Epithelial cell of proximal tubule (primary cell): ENCODE data around the gene PRPF18. TPM values are rescaled to one million over a fixed set of nuclear protein-coding genes. Genes with fewer than 3 reads are reported as not detected.

Experiments used
- DNase-seq: peaks from one replicate; pipeline ENCODE4 v3.0.0-alpha.2; 2011; ENCODE audit warnings: low read depth
- H3K4me3 ChIP-seq: 2 replicates; pipeline ENCODE4 v1.5.1; 2011; ENCODE audit warnings: low read depth, mild to moderate bottlenecking, low read length
- CTCF ChIP-seq: conservative IDR thresholded peaks from 2 replicates; pipeline ENCODE4 v1.5.1; 2012; ENCODE audit warnings: low read depth, mild to moderate bottlenecking, low read length
- total RNA-seq: library from RNA; depleted of rRNA; stranded (reverse); fragments of >200 nt; gene quantifications from 2 replicates; pipeline ENCODE4 v1.2.3, GENCODE V29; 2015

PRPF18 gene
- total RNA-seq, 1 donor from 2014 or later: 25.9 TPM

DNA sequence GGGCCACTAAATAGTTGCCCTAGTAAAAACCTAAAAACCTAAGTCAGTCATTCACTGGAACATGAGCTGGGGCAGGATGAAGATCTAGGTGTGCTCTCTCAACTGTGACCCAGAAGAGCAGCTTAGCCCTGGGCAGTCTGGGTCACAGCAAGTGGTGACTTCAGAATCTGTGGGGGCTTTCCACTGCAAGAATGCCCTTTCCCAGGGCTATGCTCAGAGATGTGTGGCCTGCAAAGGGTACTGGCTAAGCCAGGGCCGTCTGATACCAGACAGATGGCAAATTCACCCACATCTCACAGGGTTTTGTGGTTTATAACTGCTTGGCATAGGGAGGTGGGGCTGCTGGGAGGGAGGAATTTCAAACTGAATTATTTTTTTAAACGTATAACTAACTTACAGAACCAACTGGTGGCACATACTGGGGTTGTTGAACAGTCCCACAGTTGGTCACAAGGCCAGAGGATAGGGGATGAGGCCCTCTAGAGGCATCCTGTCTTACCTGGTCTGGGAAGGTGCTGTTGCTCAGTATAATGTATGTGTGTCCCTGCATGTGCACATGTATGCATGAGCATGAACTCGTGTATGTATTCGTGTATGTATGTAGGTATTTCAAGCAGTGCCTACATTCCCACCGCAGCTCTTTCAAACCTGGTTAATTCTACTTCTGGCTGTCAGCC, 63.2 kb downstream of the PRPF18 start:
- TF ChIP-seq CTCF: peak; percentile 16
- H3K4me3 ChIP-seq: no peak overlapping the region
- peak; percentile 3 for DNase-seq

GRCh38 chr10:13650961-13651360, 64.2 kb downstream of the PRPF18 start:
- no peak for DNase-seq
- H3K4me3 ChIP-seq: no peak overlapping the region
- TF ChIP-seq CTCF: no peak

GRCh38 chr10:13651969-13652720, 65.4 kb downstream of the PRPF18 start:
- TF ChIP-seq CTCF: no peak
- DNase-seq: no peak
- H3K4me3 ChIP-seq: no peak overlapping the region

DNA sequence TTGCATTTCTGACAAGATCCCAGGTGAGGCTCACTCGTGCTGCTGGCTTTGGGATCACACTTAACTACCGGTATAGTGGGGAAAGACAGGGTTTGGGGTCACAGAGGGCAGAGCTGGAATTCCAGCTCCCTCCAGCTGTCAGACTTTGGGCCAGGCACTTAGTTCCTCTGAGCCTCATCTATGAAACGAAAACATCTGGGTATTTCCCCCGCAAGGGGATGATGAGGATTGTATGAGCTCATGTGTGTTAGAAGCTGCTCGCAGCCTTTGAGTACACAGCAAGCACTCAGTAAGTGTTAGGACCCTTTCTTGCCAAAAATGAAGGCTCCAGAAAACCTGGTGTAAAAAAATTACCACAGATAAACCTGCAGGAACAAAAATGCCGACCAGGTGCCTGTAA, 66.1 kb downstream of the PRPF18 start:
- H3K4me3 ChIP-seq: no peak overlapping the region
- no peak for DNase-seq
- TF ChIP-seq CTCF: no peak

DNA sequence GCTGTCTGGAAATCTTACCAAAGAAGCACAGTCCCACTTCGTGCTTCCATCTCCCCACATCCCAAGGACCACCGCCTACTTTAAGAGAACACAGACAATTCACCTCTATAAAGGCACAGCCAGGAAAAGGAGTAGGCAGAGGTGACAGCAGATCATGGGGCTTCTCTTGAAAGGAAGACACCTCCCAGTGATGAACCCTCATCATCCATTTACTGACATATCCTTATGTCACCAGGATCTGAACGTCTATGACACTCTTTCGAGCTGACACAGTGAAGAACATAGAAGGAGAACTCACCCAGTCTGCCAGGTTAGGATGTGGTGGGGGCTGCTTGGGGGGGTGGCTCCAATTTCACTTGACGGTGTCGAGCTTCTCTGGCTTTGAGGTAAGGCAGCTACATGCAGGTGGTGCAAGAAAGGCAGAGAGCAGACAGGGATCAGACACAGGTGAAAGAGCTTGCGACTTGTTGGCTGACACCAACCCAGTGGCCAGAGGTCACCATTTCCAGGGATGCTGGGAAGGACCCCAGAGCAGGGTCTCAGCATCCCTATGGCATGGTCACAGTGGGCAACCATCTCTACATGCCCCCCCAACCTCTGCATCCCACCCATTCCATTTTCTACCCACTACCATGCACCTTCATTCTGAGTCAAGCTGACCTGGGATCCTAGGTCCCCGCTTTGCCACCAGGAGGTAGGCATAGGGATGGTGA, 67.5 kb downstream of the PRPF18 start:
- H3K4me3 ChIP-seq: no peak overlapping the region
- TF ChIP-seq CTCF: no peak
- no peak for DNase-seq

- no peak for TF ChIP-seq CTCF
- DNase-seq: no peak
- no peak overlapping the region for H3K4me3 ChIP-seq
These were observed 68.1 kb downstream of the PRPF18 start for GRCh38 chr10:13654846-13655245.
